Measurements from ENCODE around the gene C1orf105.

Gene C1orf105

DNA sequence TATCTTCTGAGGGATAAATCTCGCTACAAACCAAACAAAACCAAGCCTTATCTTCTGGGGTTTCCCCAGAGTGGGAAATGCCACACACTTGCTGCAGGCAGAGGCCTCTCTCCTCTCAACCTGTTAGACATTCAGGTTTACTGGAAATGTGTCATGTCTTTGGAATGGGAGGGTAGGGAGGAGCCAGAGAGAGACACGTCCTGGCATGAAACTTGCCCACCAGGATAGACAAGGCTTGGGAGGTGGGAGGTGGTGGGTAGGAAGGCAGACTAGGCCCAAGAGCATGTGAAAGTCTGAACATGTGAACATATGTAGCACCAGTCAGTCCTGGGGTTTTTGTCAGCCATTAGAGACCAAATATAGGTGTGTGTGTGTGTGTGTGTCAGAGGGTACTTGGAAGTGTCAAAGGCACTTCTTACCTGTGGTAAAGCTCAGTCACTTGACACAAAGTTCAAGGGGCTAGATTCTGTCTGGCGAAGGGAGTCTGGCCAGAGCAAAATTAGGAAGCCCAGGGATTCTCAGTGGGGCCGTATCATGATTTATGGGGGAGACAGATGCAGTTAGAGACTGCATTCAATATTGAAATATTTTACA, 55.8 kb downstream of the C1orf105 start:
- TF ChIP-seq CTCF (IDR thresholded peaks at IDR 0.05; ENCODE audit: low read depth, low read length) = no peak
- no peak overlapping the region for H3K4me3 ChIP-seq (ENCODE audit: low read depth, low read length)
- no peak for DNase-seq (ENCODE audit: low read depth, low spot score)
- in situ Hi-C loops (cut with HindIII; ENCODE audit: low sequenced_read_pairs) = no loop called here

GRCh38 chr1:172477216-172477615, 56.7 kb downstream of the C1orf105 start:
- no peak overlapping the region for H3K4me3 ChIP-seq (ENCODE audit: low read depth, low read length)
- no peak for TF ChIP-seq CTCF (IDR thresholded peaks at IDR 0.05; ENCODE audit: low read depth, low read length)
- in situ Hi-C loops (cut with HindIII; ENCODE audit: low sequenced_read_pairs) = no loop called here
- no peak for DNase-seq (ENCODE audit: low read depth, low spot score)

DNA sequence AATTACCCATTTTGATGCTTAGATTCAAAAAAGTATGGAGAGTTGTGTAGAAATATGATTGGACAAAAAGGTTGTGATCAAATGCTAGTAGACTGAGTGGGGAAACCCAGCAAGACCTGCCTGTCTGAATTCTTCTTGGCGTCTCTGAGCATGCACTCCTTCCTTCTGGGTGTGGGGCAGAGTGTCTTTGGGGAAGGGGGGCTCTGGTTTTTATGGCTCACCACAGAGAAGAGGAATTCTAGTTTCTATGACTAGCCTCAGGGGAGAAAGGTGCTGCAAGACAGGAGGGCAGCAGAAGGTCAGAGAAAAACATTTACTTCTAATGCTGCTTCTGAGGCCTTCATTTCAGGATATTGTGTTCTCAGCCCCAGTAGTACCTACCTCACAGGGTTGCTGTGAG, 57.3 kb downstream of the C1orf105 start:
- no peak for DNase-seq (ENCODE audit: low read depth, low spot score)
- no peak for TF ChIP-seq CTCF (IDR thresholded peaks at IDR 0.05; ENCODE audit: low read depth, low read length)
- in situ Hi-C loops (cut with HindIII; ENCODE audit: low sequenced_read_pairs) = no loop called here
- H3K4me3 ChIP-seq (ENCODE audit: low read depth, low read length) = no peak overlapping the region

- in situ Hi-C loops (cut with HindIII; ENCODE audit: low sequenced_read_pairs) = no loop called here
- no peak for TF ChIP-seq CTCF (IDR thresholded peaks at IDR 0.05; ENCODE audit: low read depth, low read length)
- no peak for DNase-seq (ENCODE audit: low read depth, low spot score)
- no peak overlapping the region for H3K4me3 ChIP-seq (ENCODE audit: low read depth, low read length)
Measured at GRCh38 chr1:172478485-172478884, 58.0 kb downstream of the C1orf105 start.

DNA sequence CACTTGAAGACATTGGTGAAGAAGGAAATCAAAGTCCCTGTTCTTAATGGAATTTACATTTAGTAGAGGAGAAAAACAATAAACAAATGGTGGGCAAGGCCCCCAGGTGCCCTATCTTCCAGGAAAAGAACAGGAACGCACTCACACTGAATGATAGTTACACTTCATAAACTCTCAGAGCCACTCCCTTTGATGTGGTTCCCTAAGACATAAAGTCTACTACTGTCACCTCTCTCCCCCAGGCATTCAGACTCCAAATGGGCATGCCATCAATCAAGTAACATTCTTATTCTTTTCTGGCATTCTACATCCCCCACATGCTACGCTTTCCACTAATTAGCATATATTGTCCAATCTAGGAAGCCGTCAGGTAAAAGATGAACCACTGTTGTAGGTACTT, 59.9 kb downstream of the C1orf105 start:
- DNase-seq (ENCODE audit: low read depth, low spot score) = no peak
- H3K4me3 ChIP-seq (ENCODE audit: low read depth, low read length) = no peak overlapping the region
- no peak for TF ChIP-seq CTCF (IDR thresholded peaks at IDR 0.05; ENCODE audit: low read depth, low read length)
- in situ Hi-C loops (cut with HindIII; ENCODE audit: low sequenced_read_pairs) = no loop called here

DNA sequence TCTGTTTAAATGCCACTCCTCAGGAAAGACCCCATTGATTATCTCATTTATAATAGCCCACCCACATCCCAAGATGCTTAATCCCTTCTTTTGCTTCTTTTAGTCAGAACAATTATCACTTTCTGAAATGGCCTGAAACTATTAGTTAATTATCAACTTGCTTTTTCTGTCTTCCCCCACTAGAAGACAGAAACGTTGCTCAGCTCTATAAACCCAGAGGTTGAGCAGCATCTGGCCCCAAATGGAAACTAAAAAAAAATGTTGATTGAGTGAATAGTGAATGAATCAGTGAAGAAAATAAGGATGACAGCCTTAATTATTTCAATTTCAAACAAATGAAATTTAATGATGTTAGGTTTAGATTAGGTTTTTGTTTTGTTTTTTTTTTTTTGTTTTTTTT, 61.6 kb downstream of the C1orf105 start:
- in situ Hi-C loops (cut with HindIII; ENCODE audit: low sequenced_read_pairs) = no loop called here
- TF ChIP-seq CTCF (IDR thresholded peaks at IDR 0.05; ENCODE audit: low read depth, low read length) = no peak
- no peak for DNase-seq (ENCODE audit: low read depth, low spot score)
- H3K4me3 ChIP-seq (ENCODE audit: low read depth, low read length) = no peak overlapping the region

DNA sequence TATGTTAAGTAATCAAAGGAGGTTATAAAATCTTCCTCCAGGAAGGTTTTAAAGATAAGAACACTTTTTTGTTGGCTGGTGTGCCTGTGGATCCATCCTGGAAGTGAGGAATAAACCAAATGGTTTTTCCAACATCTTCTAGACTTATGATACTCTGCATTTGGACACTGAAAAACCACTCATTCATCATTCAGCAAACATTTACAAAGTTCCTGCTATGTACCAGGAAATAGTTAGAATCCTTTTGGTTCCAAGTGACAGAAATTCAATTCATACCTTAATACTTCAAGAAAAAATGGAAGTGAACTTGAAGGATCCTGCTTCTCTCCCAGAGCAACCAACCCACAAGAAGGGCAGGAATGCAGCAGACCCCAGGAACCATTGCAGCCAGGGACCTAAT, 63.0 kb downstream of the C1orf105 start:
- DNase-seq (ENCODE audit: low read depth, low spot score) = no peak
- in situ Hi-C loops (cut with HindIII; ENCODE audit: low sequenced_read_pairs) = no loop called here
- H3K4me3 ChIP-seq (ENCODE audit: low read depth, low read length) = no peak overlapping the region
- TF ChIP-seq CTCF (IDR thresholded peaks at IDR 0.05; ENCODE audit: low read depth, low read length) = no peak
